Neuron (in vitro differentiated cells): ENCODE results near the gene NRXN3.
"Not testable (repeated sequence)": the region's sequence is repeated elsewhere in the genome, so short reads cannot be mapped to it uniquely, and the experiment has no call there.

Source experiments
- H2AFZ ChIP-seq: one replicate; pipeline ENCODE4 v1.6.1; 2013; ENCODE audit warnings: low read depth, mild to moderate bottlenecking, inconsistent platforms, low read length, moderate library complexity
- H3K27me3 ChIP-seq: one replicate; pipeline ENCODE4 v1.6.1; 2013; ENCODE audit warnings: low read length; ENCODE audit not compliant: insufficient read depth
- H3K36me3 ChIP-seq: one replicate; pipeline ENCODE4 v1.6.1; 2013; ENCODE audit warnings: low read length; ENCODE audit not compliant: insufficient read depth
- H3K4me1 ChIP-seq: one replicate; pipeline ENCODE4 v1.6.1; 2013; ENCODE audit warnings: low read length; ENCODE audit not compliant: insufficient read depth
- H3K4me3 ChIP-seq: 2 replicates; pipeline ENCODE4 v1.5.1; 2013; ENCODE audit warnings: mild to moderate bottlenecking, low read length, moderate library complexity
- H3K9me3 ChIP-seq: one replicate; pipeline ENCODE4 v1.6.1; 2013; ENCODE audit warnings: low read length

Gene NRXN3

DNA sequence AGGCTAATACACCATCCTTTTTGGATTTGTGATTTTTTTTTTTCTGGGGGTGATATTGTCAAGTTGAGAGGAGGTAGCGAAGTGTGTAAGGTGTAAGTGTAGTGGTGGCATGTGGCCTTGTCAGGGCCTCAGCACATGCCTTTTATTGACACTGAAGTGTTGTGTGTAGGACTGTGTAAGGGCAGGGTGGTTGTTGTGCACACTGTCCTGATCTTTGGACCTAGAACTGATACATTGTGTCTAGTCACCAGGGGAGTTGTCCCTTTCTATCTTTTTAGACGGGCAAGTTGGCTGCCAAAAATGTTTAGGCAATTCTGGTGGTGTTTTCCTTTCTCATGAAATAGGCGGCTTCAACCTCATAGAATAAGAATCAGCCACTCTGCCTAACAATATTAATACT is 244.0 kb downstream of the NRXN3 start:
- H3K36me3 ChIP-seq, result no peaks in the 10 kb centered on the region
- H3K4me1 ChIP-seq, result no peaks in the 10 kb centered on the region
- H3K9me3 ChIP-seq, result no peaks in the 10 kb centered on the region
- no peaks in the 10 kb centered on the region for H3K27me3 ChIP-seq
- H3K4me3 ChIP-seq, result no peak overlapping the region
- no peak overlapping the region for H2AFZ ChIP-seq

DNA sequence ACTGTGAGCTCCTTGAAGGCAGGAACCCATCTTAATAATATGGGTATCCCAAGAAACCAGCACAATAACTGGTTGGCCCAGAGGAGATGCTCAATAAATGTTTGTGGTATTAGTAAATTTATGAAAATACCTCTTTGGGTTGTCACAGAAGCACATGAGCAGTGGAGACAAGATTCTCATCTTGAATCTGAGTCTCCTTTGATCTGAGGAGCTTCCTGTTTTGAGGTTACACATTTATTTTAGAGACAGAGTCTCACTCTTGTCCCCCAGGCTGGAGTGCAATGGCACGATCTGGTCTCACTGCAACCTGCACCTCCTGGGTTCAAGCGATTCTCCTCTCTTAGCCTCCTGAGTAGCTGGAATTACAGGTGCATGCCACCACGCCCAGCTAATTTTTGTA is 247.4 kb downstream of the NRXN3 start:
- H3K4me1 ChIP-seq, result no peaks in the 10 kb centered on the region
- no peak overlapping the region for H3K4me3 ChIP-seq
- H3K27me3 ChIP-seq, result no peaks in the 10 kb centered on the region
- no peaks in the 10 kb centered on the region for H3K9me3 ChIP-seq
- no peak overlapping the region for H2AFZ ChIP-seq
- H3K36me3 ChIP-seq, result no peaks in the 10 kb centered on the region

DNA sequence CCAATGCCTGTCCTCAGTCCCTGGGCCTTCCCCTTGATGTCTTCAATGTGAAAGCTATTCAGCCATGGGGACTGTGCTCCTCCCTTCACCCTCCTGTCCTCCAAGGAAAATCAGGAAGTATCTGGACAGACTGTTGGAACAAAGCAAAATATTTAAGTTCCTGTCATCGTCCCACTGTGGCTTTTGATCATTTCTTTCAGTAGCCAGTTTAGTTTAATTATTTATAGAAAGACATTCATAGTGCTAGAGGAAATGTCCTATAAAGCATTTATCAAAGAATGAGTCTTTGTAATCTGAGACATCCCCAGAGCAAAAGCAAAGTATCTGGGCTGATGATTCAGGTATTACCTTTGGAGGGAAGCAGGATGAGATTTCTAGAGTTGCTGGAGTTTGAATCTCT is 254.1 kb downstream of the NRXN3 start:
- Histone ChIP-seq H3K9me3 (no peaks in the 10 kb centered on the region), H3K4me3 (no peak overlapping the region), H3K4me1 (no peaks in the 10 kb centered on the region), H3K27me3 (no peaks in the 10 kb centered on the region), H3K36me3 (no peaks in the 10 kb centered on the region), H2AFZ (no peak overlapping the region)

DNA sequence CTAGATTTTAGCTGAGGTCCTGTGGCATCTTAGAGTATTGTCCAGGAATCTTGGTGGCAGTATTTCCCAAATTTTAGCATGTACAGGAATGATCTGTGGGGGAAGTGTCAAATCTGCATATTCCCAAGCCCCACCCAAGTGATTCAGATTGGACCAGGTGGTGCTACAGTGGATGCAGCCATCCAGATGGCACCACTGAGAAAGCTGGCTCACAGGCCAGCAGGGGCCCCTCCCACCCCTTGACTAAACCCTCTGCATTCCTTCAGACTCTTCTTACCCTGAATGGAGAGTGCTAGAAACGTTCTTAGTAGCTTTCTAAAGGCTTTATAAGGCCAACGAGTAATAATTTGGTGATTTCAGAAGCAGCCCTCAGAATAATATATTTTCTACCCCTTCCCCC is 255.2 kb downstream of the NRXN3 start:
- no peaks in the 10 kb centered on the region for H3K36me3 ChIP-seq
- H3K4me1 ChIP-seq, result no peaks in the 10 kb centered on the region
- no peaks in the 10 kb centered on the region for H3K9me3 ChIP-seq
- no peak overlapping the region for H2AFZ ChIP-seq
- no peaks in the 10 kb centered on the region for H3K27me3 ChIP-seq
- no peak overlapping the region for H3K4me3 ChIP-seq

DNA sequence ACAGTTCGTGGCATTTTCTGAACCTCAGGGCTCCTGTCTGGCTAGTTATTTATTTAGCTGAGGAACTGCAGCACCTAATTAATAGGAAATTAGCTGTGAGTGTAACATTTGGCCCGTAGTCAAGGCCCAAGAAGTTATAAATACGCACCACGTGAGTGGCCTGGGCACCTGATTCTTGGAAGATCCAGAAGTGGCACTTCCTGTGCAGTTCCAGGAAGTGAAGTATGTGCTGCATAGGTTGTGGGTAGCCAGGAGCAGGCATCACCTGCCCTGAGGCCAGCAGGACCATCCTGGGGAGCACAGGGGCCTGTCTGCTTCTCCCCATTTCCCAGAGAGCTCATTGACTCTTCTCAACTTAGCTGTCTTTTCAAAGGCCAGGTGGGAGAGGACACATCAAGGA is 255.6 kb downstream of the NRXN3 start:
- Histone ChIP-seq H3K27me3 (no peaks in the 10 kb centered on the region), H3K36me3 (no peaks in the 10 kb centered on the region), H3K4me3 (no peak overlapping the region), H2AFZ (no peak overlapping the region), H3K4me1 (no peaks in the 10 kb centered on the region), H3K9me3 (no peaks in the 10 kb centered on the region)

DNA sequence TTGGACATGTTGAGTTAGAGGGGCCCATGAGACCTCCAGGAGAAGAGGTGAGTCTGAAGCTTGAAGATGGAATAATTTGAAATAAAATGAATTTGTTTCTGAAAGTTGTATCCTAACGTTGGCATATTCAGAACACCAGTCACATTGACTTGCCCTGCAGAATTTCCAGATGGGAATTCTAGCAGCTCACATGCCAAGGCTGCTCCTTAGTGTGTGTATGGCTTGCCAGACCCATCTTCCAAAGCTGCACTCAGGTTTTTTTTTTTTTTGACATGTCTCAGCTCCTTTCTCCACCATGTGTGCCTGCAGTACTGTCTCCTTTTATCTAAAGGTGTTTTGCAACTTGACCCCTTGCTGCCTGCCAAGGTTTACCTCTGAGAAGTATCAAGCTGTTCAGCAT is 261.9 kb downstream of the NRXN3 start:
- no peak overlapping the region for H2AFZ ChIP-seq
- no peaks in the 10 kb centered on the region for H3K27me3 ChIP-seq
- H3K36me3 ChIP-seq, result no peaks in the 10 kb centered on the region
- no peaks in the 10 kb centered on the region for H3K4me1 ChIP-seq
- H3K4me3 ChIP-seq, result no peak overlapping the region
- H3K9me3 ChIP-seq, result no peaks in the 10 kb centered on the region

DNA sequence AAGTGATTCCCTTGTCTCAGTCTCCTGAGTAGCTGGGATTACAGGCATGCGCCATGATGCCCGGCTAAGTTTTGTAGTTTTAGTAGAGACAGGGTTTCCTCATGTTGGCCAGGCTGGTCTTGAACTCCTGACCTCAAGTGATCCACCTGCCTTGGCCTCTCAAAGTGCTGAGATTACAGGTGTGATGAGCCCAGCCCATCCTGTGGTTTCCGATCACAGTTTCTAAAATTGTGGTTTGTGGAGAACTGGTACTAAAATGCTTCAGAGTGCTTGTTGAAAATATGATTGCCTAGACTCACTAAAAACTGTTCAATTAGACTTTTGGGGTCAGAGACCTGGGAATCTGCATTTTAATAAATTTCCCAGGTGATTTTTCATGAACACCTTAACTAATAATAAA is 267.3 kb downstream of the NRXN3 start:
- H3K27me3 ChIP-seq, H2AFZ ChIP-seq, H3K9me3 ChIP-seq: not testable (repeated sequence)

DNA sequence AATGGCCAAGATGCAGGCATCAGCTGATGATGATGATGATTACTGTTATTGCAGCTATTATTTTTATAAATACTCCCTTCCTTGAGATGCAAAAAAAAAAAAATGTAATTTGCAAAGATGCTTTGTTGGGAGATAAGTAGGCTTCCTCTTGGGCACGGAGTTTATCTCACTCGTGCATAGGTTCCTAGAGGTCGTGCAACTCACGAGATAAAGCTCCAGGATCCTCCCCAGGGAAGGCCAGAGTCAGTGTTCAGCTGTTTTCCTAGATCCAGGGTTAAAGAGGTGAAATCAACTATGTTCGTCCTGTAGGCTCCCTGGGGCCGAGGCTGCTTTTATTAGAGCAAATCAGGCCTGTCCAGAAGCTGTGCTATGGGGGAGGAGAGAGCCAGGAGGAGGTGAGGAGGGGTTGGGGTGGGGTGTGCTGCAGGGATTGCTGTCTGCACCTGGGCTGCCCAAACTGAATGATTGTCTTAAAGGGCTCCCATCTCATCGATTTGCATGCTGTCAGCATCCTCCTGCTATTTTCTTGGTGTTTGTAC is 270.3 kb downstream of the NRXN3 start:
- H3K9me3 ChIP-seq, result no peaks in the 10 kb centered on the region

More for the DNA sequence above, 267.3 kb downstream of the NRXN3 start:
- not testable (repeated sequence) for H3K4me3 ChIP-seq, H3K36me3 ChIP-seq, H3K4me1 ChIP-seq

DNA sequence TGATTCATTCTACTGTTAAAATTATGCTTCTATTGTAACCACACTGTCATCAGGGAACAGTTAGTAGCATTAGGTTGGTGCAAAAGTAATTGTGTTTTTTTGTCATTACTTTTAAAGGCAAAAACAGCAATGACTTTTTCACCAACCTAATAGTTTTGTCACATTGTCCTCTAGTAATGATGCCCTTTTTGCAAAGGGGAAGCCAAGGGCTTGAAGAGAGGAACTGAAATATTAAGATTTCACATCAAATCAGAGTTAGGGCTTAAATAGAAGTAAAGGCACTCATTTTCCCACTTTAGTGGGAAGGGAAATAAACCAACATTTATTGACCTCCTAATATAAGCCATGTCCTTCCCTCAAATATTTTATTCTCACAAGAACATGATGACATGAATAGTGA is 273.7 kb downstream of the NRXN3 start:
- Histone ChIP-seq H3K27me3 (no peaks in the 10 kb centered on the region), H3K4me3 (no peak overlapping the region), H2AFZ (no peak overlapping the region), H3K4me1 (no peaks in the 10 kb centered on the region), H3K36me3 (no peaks in the 10 kb centered on the region), H3K9me3 (no peaks in the 10 kb centered on the region)

More for the DNA sequence above, 270.3 kb downstream of the NRXN3 start:
- H2AFZ ChIP-seq, result no peak overlapping the region
- H3K27me3 ChIP-seq, result no peaks in the 10 kb centered on the region
- H3K36me3 ChIP-seq, result no peaks in the 10 kb centered on the region
- H3K4me3 ChIP-seq, result no peak overlapping the region
- no peaks in the 10 kb centered on the region for H3K4me1 ChIP-seq

DNA sequence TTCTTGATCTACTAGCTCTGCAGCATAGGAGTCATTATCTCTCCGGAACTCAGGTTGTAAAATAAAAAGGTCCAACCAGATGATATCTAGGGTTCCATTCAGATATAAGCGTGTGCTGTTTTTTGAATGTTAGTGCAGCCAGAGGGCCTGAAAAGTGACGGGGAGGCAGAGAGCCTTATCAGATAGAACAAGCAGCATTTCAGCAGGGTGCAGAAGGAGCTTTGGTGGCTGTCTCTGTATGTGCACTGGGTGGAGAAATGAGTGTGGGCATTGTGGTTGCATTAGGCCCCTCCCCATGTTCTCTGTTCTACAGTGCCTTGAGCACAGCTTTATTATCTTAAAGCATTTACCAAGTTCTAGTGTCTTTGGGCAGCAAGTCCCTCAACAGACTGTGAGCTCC is 275.1 kb downstream of the NRXN3 start:
- no peaks in the 10 kb centered on the region for H3K36me3 ChIP-seq
- no peaks in the 10 kb centered on the region for H3K27me3 ChIP-seq
- H3K4me1 ChIP-seq, result no peaks in the 10 kb centered on the region
- H2AFZ ChIP-seq, result no peak overlapping the region
- H3K4me3 ChIP-seq, result no peak overlapping the region
- no peaks in the 10 kb centered on the region for H3K9me3 ChIP-seq

DNA sequence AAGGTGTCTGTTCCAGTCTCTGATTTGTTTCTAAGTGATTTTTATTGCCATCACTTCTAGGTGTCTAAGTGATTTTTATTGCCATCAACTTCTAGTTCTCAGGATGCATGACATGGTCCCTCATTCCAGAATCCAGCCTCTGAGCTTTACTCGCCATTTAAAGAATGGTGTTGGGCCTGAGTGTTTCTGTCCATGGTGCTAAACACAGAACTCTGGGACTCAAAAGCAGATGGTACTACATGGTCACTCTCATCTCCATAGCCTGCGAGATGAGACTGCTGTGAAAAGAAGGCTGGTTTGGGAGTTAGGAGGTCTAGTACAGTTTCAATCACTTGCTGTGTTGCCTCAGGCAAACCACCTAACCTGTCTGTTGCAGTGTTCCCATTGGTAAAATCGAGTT is 276.6 kb downstream of the NRXN3 start:
- no peaks in the 10 kb centered on the region for H3K27me3 ChIP-seq
- H2AFZ ChIP-seq, result no peak overlapping the region
- H3K9me3 ChIP-seq, result no peaks in the 10 kb centered on the region
- no peaks in the 10 kb centered on the region for H3K4me1 ChIP-seq
- H3K4me3 ChIP-seq, result no peak overlapping the region
- no peaks in the 10 kb centered on the region for H3K36me3 ChIP-seq

DNA sequence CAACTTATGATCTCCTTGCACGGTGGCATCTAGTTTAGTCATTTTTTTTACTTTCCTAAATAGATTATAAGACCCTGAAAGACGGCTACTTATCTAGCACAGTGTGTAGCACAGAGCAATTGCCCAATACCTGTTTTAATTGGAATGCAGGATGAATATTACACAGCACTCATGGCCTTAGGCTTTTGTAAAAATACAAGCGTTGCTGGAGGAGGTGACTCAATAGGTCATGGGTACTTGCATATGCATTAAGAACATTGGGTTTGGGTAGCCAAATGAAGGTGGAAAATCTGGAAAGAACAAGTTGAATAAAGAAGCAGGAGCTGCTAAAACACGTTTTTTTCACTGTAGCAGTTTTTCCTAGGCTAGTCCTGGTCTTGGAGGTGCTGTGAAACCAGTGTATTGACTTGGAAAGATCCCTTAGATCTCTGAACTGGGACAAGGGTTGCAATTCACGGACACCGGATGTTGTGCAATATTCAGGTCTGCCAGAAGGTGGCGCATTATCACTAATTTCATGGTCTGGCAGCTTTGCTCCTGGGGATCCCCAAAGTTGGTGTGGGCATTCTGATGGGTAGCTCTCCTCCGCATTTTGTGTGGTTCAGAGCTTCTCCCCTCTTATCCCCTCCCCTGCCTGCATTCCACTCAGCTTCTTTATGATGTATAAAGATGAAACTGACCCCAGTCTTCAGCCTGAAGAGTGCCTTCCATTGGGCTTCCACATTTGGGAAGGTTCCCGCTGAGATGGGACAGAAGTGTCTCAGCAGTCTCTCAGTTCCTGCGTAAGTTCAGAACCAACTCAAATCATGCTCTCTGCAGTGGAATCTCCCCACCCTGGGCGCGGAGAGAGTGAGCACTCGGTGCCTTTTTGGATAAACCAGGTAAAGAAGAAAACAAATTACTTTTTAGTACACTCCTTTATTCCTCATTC is 278.3 kb downstream of the NRXN3 start:
- H3K4me3 ChIP-seq, result no peak overlapping the region
- no peaks in the 10 kb centered on the region for H3K27me3 ChIP-seq
- no peak overlapping the region for H2AFZ ChIP-seq
- no peaks in the 10 kb centered on the region for H3K36me3 ChIP-seq
- no peaks in the 10 kb centered on the region for H3K9me3 ChIP-seq
- no peaks in the 10 kb centered on the region for H3K4me1 ChIP-seq

DNA sequence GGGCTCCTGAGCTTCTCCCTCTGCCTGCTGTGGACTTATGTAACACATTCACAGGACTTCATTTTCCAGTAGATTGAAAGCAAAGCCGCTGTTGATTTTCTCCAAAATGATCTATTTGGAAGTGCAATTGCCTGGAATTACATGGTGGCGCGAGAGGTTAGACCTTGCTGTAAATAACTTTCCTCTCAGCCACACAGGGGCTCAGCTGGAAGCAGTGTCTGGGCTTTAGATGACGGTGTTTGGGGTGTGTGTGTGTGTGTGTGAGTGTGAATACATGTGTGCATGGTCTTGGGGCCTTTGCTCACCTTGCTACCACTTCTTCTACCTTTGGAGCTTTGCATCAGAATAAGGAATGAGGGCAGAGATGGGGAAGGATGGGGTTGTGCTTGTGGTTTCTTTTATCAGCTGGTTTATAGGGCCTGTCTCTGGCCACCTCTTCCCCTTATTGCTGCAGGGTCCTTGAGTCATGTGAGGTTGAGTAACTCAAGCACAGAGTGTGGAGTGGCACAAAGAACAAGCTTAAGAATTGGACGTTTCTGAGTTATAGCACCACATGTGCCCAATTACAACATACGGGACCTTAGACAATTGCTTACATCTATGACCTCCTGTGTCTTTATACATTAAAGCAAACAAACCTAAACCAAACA is 280.6 kb downstream of the NRXN3 start:
- Histone ChIP-seq H3K4me1 (no peaks in the 10 kb centered on the region), H3K27me3 (no peaks in the 10 kb centered on the region), H3K4me3 (no peak overlapping the region), H2AFZ (no peak overlapping the region), H3K9me3 (no peaks in the 10 kb centered on the region), H3K36me3 (no peaks in the 10 kb centered on the region)
